SU-DHL-6 (cell line): ENCODE measurements around the gene GXYLT2.

Source experiments
- EZH2phosphoT487 ChIP-seq: fragments of 200-600 bp; sonication (generic), shearing (Covaris generic); conservative IDR thresholded peaks from 2 replicates; pipeline ENCODE4 v1.6.1; 2018; ENCODE audit warnings: mild to moderate bottlenecking, antibody characterized with exemption, low read length, moderate library complexity, mixed read lengths
- TF ChIP-seq, protein P1 (sequence below): fragments of 200-600 bp; sonication (generic); IDR thresholded peaks from one replicate; pipeline ENCODE4 v1.5.1; 2017; ENCODE audit warnings: antibody characterized with exemption, mild to moderate bottlenecking, low read length, moderate library complexity; ENCODE audit not compliant: insufficient read depth, poor library complexity, severe bottlenecking

DNA sequence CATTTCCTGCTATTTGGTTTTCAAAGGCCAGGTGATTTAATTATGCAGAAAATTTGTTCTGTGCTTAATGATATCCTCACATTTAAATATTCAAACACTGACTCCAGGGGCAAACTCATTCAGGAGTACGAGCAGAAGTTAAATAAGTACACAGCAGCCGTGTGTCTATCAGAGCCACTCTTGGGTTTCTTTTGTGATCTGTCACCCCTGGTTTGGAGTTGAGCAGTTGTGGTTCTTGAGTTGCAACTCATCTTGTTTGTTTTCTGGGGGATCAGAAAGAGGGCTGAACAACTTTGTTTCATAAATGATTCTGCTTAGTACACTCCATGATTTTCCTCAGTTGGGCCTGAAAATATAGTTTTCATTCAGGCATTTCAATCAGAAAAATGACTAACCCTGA lies 83.1 kb downstream of the GXYLT2 start:
- TF ChIP-seq, protein P1, sequence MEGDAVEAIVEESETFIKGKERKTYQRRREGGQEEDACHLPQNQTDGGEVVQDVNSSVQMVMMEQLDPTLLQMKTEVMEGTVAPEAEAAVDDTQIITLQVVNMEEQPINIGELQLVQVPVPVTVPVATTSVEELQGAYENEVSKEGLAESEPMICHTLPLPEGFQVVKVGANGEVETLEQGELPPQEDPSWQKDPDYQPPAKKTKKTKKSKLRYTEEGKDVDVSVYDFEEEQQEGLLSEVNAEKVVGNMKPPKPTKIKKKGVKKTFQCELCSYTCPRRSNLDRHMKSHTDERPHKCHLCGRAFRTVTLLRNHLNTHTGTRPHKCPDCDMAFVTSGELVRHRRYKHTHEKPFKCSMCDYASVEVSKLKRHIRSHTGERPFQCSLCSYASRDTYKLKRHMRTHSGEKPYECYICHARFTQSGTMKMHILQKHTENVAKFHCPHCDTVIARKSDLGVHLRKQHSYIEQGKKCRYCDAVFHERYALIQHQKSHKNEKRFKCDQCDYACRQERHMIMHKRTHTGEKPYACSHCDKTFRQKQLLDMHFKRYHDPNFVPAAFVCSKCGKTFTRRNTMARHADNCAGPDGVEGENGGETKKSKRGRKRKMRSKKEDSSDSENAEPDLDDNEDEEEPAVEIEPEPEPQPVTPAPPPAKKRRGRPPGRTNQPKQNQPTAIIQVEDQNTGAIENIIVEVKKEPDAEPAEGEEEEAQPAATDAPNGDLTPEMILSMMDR, result no peak
- no peak for TF ChIP-seq EZH2phosphoT487
